Loucy (cell line): ENCODE data around the gene GXYLT2.

Experiments used
- H2AFZ ChIP-seq: fragments of 200-600 bp; sonication (generic); 2 replicates; pipeline ENCODE4 v1.6.0; 2016; ENCODE audit warnings: antibody characterized with exemption, mild to moderate bottlenecking, low read length, moderate library complexity
- H3F3A ChIP-seq: fragments of 200-600 bp; 2 replicates; pipeline ENCODE4 v1.6.0; 2016; ENCODE audit warnings: antibody characterized with exemption, low read depth, mild to moderate bottlenecking
- H3K27me3 ChIP-seq: fragments of 200-600 bp; sonication (generic); 2 replicates; pipeline ENCODE4 v1.6.1; 2014; ENCODE audit warnings: low read length, mild to moderate bottlenecking; ENCODE audit not compliant: insufficient read depth, poor library complexity, severe bottlenecking
- H3K36me3 ChIP-seq: fragments of 200-600 bp; sonication (generic); 2 replicates; pipeline ENCODE4 v1.6.1; 2016; ENCODE audit warnings: low read length; ENCODE audit not compliant: insufficient read depth
- H3K4me1 ChIP-seq: fragments of 200-600 bp; sonication (generic); 2 replicates; pipeline ENCODE4 v1.5.1; 2014; ENCODE audit warnings: low read length, mild to moderate bottlenecking; ENCODE audit not compliant: insufficient read depth, poor library complexity, severe bottlenecking
- H3K4me2 ChIP-seq: fragments of 200-600 bp; sonication (generic); 2 replicates; pipeline ENCODE4 v1.6.0; 2014; ENCODE audit warnings: antibody characterized with exemption, low read length, low read depth, mild to moderate bottlenecking; ENCODE audit not compliant: poor library complexity, severe bottlenecking
- H3K4me3 ChIP-seq: fragments of 200-600 bp; sonication (generic); 2 replicates; pipeline ENCODE4 v1.5.1; 2014; ENCODE audit warnings: low read length, mild to moderate bottlenecking, mixed read lengths; ENCODE audit not compliant: poor library complexity, severe bottlenecking
- H3K79me2 ChIP-seq: fragments of 200-600 bp; sonication (generic); 2 replicates; pipeline ENCODE4 v1.6.1; 2014; ENCODE audit warnings: low read length; ENCODE audit not compliant: insufficient read depth
- H3K9ac ChIP-seq: fragments of 200-600 bp; sonication (generic); 2 replicates; pipeline ENCODE4 v1.6.0; 2014; ENCODE audit warnings: mild to moderate bottlenecking, low read depth, low read length, moderate library complexity; ENCODE audit not compliant: poor library complexity, severe bottlenecking
- H3K9me2 ChIP-seq: fragments of 200-600 bp; sonication (generic); replicated peaks from 2 replicates; pipeline ENCODE4 v1.6.1; 2016; ENCODE audit warnings: low read depth, low read length, mixed read lengths
- H3K9me3 ChIP-seq: fragments of 200-600 bp; sonication (generic); 2 replicates; pipeline ENCODE4 v1.6.1; 2014; ENCODE audit warnings: mild to moderate bottlenecking, antibody characterized with exemption, low read length, low read depth; ENCODE audit not compliant: insufficient read depth
- H4K20me1 ChIP-seq: fragments of 200-600 bp; sonication (generic); 2 replicates; pipeline ENCODE4 v1.6.0; 2014; ENCODE audit warnings: antibody characterized with exemption, low read length, mild to moderate bottlenecking; ENCODE audit not compliant: insufficient read depth, poor library complexity, severe bottlenecking
- EZH2phosphoT487 ChIP-seq: fragments of 200-600 bp; IDR thresholded peaks from 2 replicates; pipeline ENCODE4 v1.6.1; 2018; ENCODE audit warnings: antibody characterized with exemption, mild to moderate bottlenecking, moderate library complexity, borderline replicate concordance
- TF ChIP-seq, protein P1 (sequence below): fragments of 200-600 bp; sonication (generic); conservative IDR thresholded peaks from 2 replicates; pipeline ENCODE4 v1.5.1; 2014; ENCODE audit warnings: mild to moderate bottlenecking, antibody characterized with exemption, low read length

The GXYLT2 gene

GRCh38 chr3:72897758-72898007 is 9.8 kb downstream of the GXYLT2 start:
- Histone ChIP-seq H3F3A (no peaks in the 10 kb centered on the region), H3K9ac (no peak overlapping the region), H3K79me2 (no peaks in the 10 kb centered on the region), H3K27me3 (no peaks in the 10 kb centered on the region), H3K4me2 (no peak overlapping the region), H3K9me2 (no peaks in the 10 kb centered on the region), H3K36me3 (no peaks in the 10 kb centered on the region), H3K4me1 (peaks cover 8% of the 10 kb centered on the region), H4K20me1 (no peaks in the 10 kb centered on the region), H2AFZ (no peak overlapping the region), H3K9me3 (no peaks in the 10 kb centered on the region), H3K4me3 (no peak overlapping the region)
- TF ChIP-seq EZH2phosphoT487: no peak
- TF ChIP-seq, protein P1, sequence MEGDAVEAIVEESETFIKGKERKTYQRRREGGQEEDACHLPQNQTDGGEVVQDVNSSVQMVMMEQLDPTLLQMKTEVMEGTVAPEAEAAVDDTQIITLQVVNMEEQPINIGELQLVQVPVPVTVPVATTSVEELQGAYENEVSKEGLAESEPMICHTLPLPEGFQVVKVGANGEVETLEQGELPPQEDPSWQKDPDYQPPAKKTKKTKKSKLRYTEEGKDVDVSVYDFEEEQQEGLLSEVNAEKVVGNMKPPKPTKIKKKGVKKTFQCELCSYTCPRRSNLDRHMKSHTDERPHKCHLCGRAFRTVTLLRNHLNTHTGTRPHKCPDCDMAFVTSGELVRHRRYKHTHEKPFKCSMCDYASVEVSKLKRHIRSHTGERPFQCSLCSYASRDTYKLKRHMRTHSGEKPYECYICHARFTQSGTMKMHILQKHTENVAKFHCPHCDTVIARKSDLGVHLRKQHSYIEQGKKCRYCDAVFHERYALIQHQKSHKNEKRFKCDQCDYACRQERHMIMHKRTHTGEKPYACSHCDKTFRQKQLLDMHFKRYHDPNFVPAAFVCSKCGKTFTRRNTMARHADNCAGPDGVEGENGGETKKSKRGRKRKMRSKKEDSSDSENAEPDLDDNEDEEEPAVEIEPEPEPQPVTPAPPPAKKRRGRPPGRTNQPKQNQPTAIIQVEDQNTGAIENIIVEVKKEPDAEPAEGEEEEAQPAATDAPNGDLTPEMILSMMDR: no peak

DNA sequence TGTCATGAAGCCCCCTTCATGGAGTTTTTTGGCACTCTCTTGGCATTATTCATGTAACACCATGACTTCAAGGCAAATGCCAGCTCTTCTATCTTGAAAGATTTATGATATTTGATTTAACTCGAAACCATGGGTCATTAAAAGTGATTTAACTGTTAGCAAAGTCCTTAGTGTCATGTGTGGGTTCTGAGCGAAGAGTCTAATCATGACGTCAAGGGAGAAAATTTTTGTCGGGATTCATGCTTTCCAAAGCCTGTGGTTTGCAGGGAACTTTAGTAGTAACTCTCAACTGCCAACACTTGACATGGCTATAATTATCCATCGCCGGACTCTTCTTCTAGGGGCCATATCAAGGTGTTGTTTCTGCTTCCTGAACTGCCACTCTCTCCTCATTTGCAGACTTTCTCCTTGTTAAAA is 11.5 kb downstream of the GXYLT2 start:
- H3K9ac ChIP-seq: no peak overlapping the region
- no peaks in the 10 kb centered on the region for H4K20me1 ChIP-seq
- H2AFZ ChIP-seq: no peak overlapping the region
- H3K9me2 ChIP-seq: no peaks in the 10 kb centered on the region
- H3K4me2 ChIP-seq: no peak overlapping the region
- H3K4me1 ChIP-seq: no peaks in the 10 kb centered on the region
- TF ChIP-seq EZH2phosphoT487: no peak
- no peaks in the 10 kb centered on the region for H3K9me3 ChIP-seq
- H3K36me3 ChIP-seq: no peaks in the 10 kb centered on the region
- no peak overlapping the region for H3K4me3 ChIP-seq
- no peaks in the 10 kb centered on the region for H3K79me2 ChIP-seq
- H3F3A ChIP-seq: no peaks in the 10 kb centered on the region
- H3K27me3 ChIP-seq: no peaks in the 10 kb centered on the region

DNA sequence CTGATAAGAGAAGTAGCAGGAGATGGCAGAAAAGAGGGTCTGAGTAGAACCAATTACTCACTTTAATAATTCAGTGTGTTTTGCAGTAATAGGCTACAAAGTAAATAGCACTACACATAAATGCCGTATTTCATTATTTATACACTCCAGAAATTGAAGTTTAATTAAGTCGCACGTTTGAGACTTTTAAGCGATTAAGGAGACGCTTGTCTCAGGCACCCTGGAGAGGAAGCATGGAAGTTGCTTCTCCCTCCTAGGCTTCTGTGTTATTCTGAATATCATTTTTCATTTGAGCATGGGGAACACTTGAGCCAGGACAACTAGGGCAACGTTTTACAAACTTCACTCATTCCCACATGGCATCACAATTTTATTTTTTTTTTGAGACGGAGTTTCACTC is 12.2 kb downstream of the GXYLT2 start:
- Histone ChIP-seq H3K27me3 (no peaks in the 10 kb centered on the region), H3K36me3 (no peaks in the 10 kb centered on the region), H3K4me1 (no peaks in the 10 kb centered on the region), H2AFZ (no peak overlapping the region), H3K4me2 (no peak overlapping the region), H3K79me2 (no peaks in the 10 kb centered on the region), H3K9me3 (no peaks in the 10 kb centered on the region), H3K9me2 (no peaks in the 10 kb centered on the region), H3K9ac (no peak overlapping the region), H4K20me1 (no peaks in the 10 kb centered on the region), H3F3A (no peaks in the 10 kb centered on the region), H3K4me3 (no peak overlapping the region)
- TF ChIP-seq, protein P1: no peak
- no peak for TF ChIP-seq EZH2phosphoT487

DNA sequence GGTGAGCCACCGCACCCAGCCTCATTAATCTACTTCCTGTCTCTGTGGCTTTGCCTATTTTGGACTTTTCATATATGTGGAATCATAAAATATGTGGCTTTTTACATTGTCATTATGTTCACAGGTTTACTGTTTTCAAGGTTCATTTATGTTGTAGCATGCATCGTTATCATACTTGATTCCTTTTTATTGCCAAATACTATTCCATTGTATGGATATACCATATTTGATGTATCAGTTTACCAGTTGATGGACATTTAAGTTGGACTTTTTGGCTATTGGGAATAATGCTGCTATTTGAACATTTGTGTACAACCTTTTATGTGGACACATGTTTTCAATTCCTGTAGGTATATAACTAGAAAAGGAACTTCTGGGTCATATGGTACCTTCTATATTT is 14.0 kb downstream of the GXYLT2 start:
- no peaks in the 10 kb centered on the region for H4K20me1 ChIP-seq
- H3K27me3 ChIP-seq: no peaks in the 10 kb centered on the region
- no peak overlapping the region for H3K9ac ChIP-seq
- no peaks in the 10 kb centered on the region for H3K36me3 ChIP-seq
- TF ChIP-seq, protein P1: no peak
- no peak for TF ChIP-seq EZH2phosphoT487
- no peak overlapping the region for H3K4me3 ChIP-seq
- no peaks in the 10 kb centered on the region for H3K9me3 ChIP-seq
- no peaks in the 10 kb centered on the region for H3K9me2 ChIP-seq
- no peaks in the 10 kb centered on the region for H3K79me2 ChIP-seq
- no peaks in the 10 kb centered on the region for H3K4me1 ChIP-seq
- no peak overlapping the region for H2AFZ ChIP-seq
- no peaks in the 10 kb centered on the region for H3F3A ChIP-seq
- H3K4me2 ChIP-seq: no peak overlapping the region
